Placental epithelial cell (primary cell): ENCODE data around the gene ASB3. TPM values are rescaled to one million over a fixed set of nuclear protein-coding genes. Genes with fewer than 3 reads are reported as not detected.

Experiments
- total RNA-seq: library from RNA; depleted of rRNA; stranded (reverse); fragments of >200 nt; gene quantifications from 2 replicates; pipeline ENCODE4 v1.2.3, GENCODE V29; 2012

The ASB3 gene
- total RNA-seq, result 24.3 and 24.9 TPM in 2 replicates

GRCh38 chr2:53786705-53787613, at the start of gene ASB3, which contains the start of gene ERLEC1:
ASB3 (minus strand) TSS chr2:53786953; CDS start chr2:53765572, 21,381 bp downstream.
ERLEC1 (plus strand) TSS chr2:53787044; CDS start chr2:53787211, 167 bp downstream.

GRCh38 chr2:53767405-53768241, 19.1 kb downstream of the ASB3 start, which contains the start of gene CHAC2:
CHAC2 (plus strand) TSS chr2:53767804; CDS start chr2:53767887, 83 bp downstream.

Other genes with a start within 250 kb of the ASB3 start
- gene CHAC2, start 19.1 kb downstream of the ASB3 start, total RNA-seq, result 1.6 TPM in 1 of 2 replicates, not detected in the other
- gene ERLEC1, start 91 bp upstream of the ASB3 start, total RNA-seq, result 60.0 and 86.4 TPM in 2 replicates
- gene GPR75, start 73.0 kb upstream of the ASB3 start, total RNA-seq, result 3.5 and 5.2 TPM in 2 replicates
- gene PSME4, start 184.0 kb upstream of the ASB3 start, total RNA-seq, result 28.7 and 46.5 TPM in 2 replicates